Osteocyte (in vitro differentiated cells): Measurements from ENCODE around the gene CDX2. TPM values are rescaled to one million over a fixed set of nuclear protein-coding genes. Genes with fewer than 3 reads are reported as not detected.
A peak's percentile ranks its signal among the peaks of the same experiment; 100 is the strongest.

ENCODE experiments used
- DNase-seq: peaks from one replicate; pipeline ENCODE4 v3.0.0; 2021; ENCODE audit warnings: mixed read lengths; ENCODE audit not compliant: unreplicated experiment; ENCODE audit errors: extremely low spot score
- H3K27ac Mint-ChIP-seq: one replicate; pipeline ENCODE4 v1.8.0; 2021; ENCODE audit warnings: mild to moderate bottlenecking, mixed read lengths; ENCODE audit not compliant: unreplicated experiment
- H3K27me3 Mint-ChIP-seq: one replicate; pipeline ENCODE4 v1.8.0; 2021; ENCODE audit warnings: mixed read lengths; ENCODE audit not compliant: unreplicated experiment
- H3K36me3 Mint-ChIP-seq: one replicate; pipeline ENCODE4 v1.8.0; 2021; ENCODE audit warnings: mixed read lengths; ENCODE audit not compliant: unreplicated experiment
- H3K4me1 Mint-ChIP-seq: one replicate; pipeline ENCODE4 v1.8.0; 2021; ENCODE audit warnings: mixed read lengths; ENCODE audit not compliant: unreplicated experiment
- H3K4me3 Mint-ChIP-seq: one replicate; pipeline ENCODE4 v1.8.0; 2021; ENCODE audit warnings: mild to moderate bottlenecking, moderate library complexity, mixed read lengths; ENCODE audit not compliant: unreplicated experiment
- H3K9me3 Mint-ChIP-seq: one replicate; pipeline ENCODE4 v1.8.0; 2021; ENCODE audit warnings: mixed read lengths; ENCODE audit not compliant: unreplicated experiment
- CTCF ChIP-seq: fragments of 200-600 bp; sonication (generic); IDR thresholded peaks from 2 replicates; pipeline ENCODE4 v1.5.0; 2021; ENCODE audit warnings: antibody characterized with exemption, mild to moderate bottlenecking, moderate library complexity
- long read RNA-seq: library from polyadenylated mRNA; unstranded; transcript quantifications from one replicate; pipeline ENCODE4 v2.0.0, GENCODE V29; 2021
- total RNA-seq: library from RNA; stranded (reverse); gene quantifications from 2 replicates; pipeline ENCODE4 v1.2.1, GENCODE V29; 2021

The CDX2 gene
- not detected in 2 replicates for total RNA-seq
- long read RNA-seq, result 0 reads

GRCh38 chr13:27969082-27969865 is at the start of gene CDX2:
TSS of gene CDX2 (minus strand) at chr13:27969315. CDS start at chr13:27969006, 309 bp downstream.
- no peaks in the 10 kb centered on the region for H3K36me3 Mint-ChIP-seq
- peaks cover 85% of the 10 kb centered on the region for H3K27me3 Mint-ChIP-seq
- no peak for TF ChIP-seq CTCF
- no peaks in the 10 kb centered on the region for H3K9me3 Mint-ChIP-seq
- peak; percentile 73 for DNase-seq
- no peak within 1 kb of the TSS for H3K4me3 Mint-ChIP-seq
- peaks cover 18% of the 10 kb centered on the region for H3K4me1 Mint-ChIP-seq
- no peak within 1 kb of the TSS for H3K27ac Mint-ChIP-seq

- H3K4me3 Mint-ChIP-seq, result no peak overlapping the region
- no peaks in the 10 kb centered on the region for H3K36me3 Mint-ChIP-seq
- H3K4me1 Mint-ChIP-seq, result no peaks in the 10 kb centered on the region
- no peaks in the 10 kb centered on the region for H3K9me3 Mint-ChIP-seq
- no peak for TF ChIP-seq CTCF
- no peak overlapping the region for H3K27ac Mint-ChIP-seq
- H3K27me3 Mint-ChIP-seq, result peaks cover 21% of the 10 kb centered on the region
- no peak for DNase-seq
Measured at GRCh38 chr13:28014301-28014700, 45.2 kb upstream of the CDX2 start.

- no peak for TF ChIP-seq CTCF
- H3K27me3 Mint-ChIP-seq, result peaks cover 24% of the 10 kb centered on the region
- no peak for DNase-seq
- no peaks in the 10 kb centered on the region for H3K9me3 Mint-ChIP-seq
- H3K36me3 Mint-ChIP-seq, result no peaks in the 10 kb centered on the region
- H3K27ac Mint-ChIP-seq, result no peak overlapping the region
- H3K4me3 Mint-ChIP-seq, result no peak overlapping the region
- no peaks in the 10 kb centered on the region for H3K4me1 Mint-ChIP-seq
Measured at GRCh38 chr13:28013482-28013881, 44.4 kb upstream of the CDX2 start.

- TF ChIP-seq CTCF, result no peak
- Mint-ChIP-seq H3K4me3 (no peak overlapping the region), H3K27me3 (peaks cover 25% of the 10 kb centered on the region), H3K4me1 (no peaks in the 10 kb centered on the region), H3K27ac (no peak overlapping the region), H3K36me3 (no peaks in the 10 kb centered on the region), H3K9me3 (no peaks in the 10 kb centered on the region)
- DNase-seq, result no peak
Measured at GRCh38 chr13:28012896-28013295, 43.8 kb upstream of the CDX2 start.

GRCh38 chr13:28012383-28012782 is 43.3 kb upstream of the CDX2 start:
- Mint-ChIP-seq H3K27me3 (peaks cover 27% of the 10 kb centered on the region), H3K36me3 (no peaks in the 10 kb centered on the region), H3K4me3 (no peak overlapping the region), H3K9me3 (no peaks in the 10 kb centered on the region), H3K27ac (no peak overlapping the region), H3K4me1 (no peaks in the 10 kb centered on the region)
- TF ChIP-seq CTCF, result no peak
- DNase-seq, result no peak
